ENCODE data around the gene MEGF11.
"Not testable (repeated sequence)": the region's sequence is repeated elsewhere in the genome, so short reads cannot be mapped to it uniquely, and the experiment has no call there.

The MEGF11 gene

DNA sequence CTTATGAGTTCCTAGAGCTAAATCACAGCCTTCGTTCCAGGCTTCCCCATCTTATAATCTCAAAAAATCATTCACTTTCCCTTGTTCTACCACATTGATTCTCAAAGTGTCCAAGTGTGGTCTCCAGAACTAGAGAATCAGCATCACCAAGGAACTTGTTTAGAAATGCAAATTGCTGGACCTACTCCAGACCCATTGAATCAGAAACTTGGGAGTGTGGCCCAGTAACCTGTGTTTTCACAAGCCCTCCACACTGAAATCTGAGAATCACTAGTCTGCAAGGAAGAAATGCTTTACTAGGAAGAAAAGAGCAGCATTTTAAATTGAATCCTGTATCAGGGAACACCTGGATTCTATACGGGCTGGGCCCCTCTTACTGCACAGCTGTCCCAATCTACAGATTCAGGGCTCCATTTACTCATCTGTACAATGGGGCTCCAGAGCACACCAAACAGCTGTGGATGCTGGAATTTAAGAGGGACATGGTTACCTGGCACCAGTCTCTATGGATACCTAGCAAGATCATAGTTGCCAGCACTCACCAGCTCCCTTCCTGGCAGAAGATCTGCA is 3.9 kb downstream of the MEGF11 start:
- Histone ChIP-seq H3K4me1 (ENCODE audit: insufficient read depth, poor library complexity, severe bottlenecking) (no peaks in the 10 kb centered on the region), H3K4me3 (ENCODE audit: severe bottlenecking) (no peak overlapping the region), H3K36me3 (ENCODE audit: low read depth) (no peaks in the 10 kb centered on the region), H3K9me3 (ENCODE audit: severe bottlenecking) (no peaks in the 10 kb centered on the region), H3K27me3 (ENCODE audit: insufficient read depth, poor library complexity, severe bottlenecking) (peaks cover 30% of the 10 kb centered on the region), H3K27ac (ENCODE audit: poor library complexity, severe bottlenecking) (no peak overlapping the region)
- TF ChIP-seq, protein P1, sequence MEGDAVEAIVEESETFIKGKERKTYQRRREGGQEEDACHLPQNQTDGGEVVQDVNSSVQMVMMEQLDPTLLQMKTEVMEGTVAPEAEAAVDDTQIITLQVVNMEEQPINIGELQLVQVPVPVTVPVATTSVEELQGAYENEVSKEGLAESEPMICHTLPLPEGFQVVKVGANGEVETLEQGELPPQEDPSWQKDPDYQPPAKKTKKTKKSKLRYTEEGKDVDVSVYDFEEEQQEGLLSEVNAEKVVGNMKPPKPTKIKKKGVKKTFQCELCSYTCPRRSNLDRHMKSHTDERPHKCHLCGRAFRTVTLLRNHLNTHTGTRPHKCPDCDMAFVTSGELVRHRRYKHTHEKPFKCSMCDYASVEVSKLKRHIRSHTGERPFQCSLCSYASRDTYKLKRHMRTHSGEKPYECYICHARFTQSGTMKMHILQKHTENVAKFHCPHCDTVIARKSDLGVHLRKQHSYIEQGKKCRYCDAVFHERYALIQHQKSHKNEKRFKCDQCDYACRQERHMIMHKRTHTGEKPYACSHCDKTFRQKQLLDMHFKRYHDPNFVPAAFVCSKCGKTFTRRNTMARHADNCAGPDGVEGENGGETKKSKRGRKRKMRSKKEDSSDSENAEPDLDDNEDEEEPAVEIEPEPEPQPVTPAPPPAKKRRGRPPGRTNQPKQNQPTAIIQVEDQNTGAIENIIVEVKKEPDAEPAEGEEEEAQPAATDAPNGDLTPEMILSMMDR (IDR thresholded peaks at IDR 0.05; ENCODE audit: poor library complexity, severe bottlenecking): no peak
- no peak for ATAC-seq (ENCODE audit: low read depth)
- no peak for DNase-seq (ENCODE audit: low spot score)

DNA sequence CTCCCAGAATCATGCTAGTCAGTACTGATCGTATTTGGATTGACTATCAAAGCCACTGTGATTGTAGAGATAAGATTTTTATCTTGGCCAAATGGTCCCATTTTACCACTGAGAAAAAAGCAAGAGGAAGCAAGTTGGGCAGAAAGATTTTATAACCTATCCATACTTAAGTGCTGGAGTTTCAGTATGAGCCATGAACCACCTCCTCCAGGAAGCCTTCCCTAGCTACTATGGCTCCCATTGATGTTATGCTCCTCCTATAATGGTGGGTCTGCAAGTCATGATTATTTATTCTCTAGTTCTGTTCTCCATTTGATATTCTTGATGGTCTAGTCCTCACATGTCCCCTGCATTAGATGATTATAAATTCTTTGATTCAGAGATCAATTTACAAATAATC is 6.6 kb downstream of the MEGF11 start:
- no peak overlapping the region for H3K27ac ChIP-seq (ENCODE audit: poor library complexity, severe bottlenecking)
- H3K9me3 ChIP-seq (ENCODE audit: severe bottlenecking): no peaks in the 10 kb centered on the region
- DNase-seq (ENCODE audit: low spot score): no peak
- H3K4me1 ChIP-seq (ENCODE audit: insufficient read depth, poor library complexity, severe bottlenecking): no peaks in the 10 kb centered on the region
- no peak overlapping the region for H3K4me3 ChIP-seq (ENCODE audit: severe bottlenecking)
- peaks cover 8% of the 10 kb centered on the region for H3K27me3 ChIP-seq (ENCODE audit: insufficient read depth, poor library complexity, severe bottlenecking)
- TF ChIP-seq, protein P1 (IDR thresholded peaks at IDR 0.05; ENCODE audit: poor library complexity, severe bottlenecking): no peak
- no peaks in the 10 kb centered on the region for H3K36me3 ChIP-seq (ENCODE audit: low read depth)
- ATAC-seq (ENCODE audit: low read depth): no peak

DNA sequence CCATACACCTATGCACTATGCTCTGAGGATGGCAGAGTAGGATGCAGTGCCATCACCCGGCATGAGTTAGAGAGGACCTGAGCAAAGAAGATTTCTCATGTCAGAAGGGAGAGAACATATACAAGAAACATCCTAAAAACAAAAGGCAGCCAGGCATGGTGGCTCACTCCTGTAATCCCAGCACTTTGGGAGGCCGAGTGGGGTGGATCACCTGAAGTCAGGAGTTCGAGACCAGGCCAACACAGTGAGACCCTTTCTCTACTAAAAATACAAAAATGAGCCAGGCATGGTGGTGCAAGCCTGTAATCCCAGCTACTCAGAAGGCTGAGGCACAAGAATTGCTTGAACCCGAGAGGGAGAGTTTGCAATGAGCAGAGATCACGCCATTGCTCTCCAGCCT is 7.7 kb downstream of the MEGF11 start:
- DNase-seq (ENCODE audit: low spot score); H3K36me3 ChIP-seq (ENCODE audit: low read depth); H3K4me1 ChIP-seq (ENCODE audit: insufficient read depth, poor library complexity, severe bottlenecking); H3K27me3 ChIP-seq (ENCODE audit: insufficient read depth, poor library complexity, severe bottlenecking); H3K4me3 ChIP-seq (ENCODE audit: severe bottlenecking); H3K9me3 ChIP-seq (ENCODE audit: severe bottlenecking); ATAC-seq (ENCODE audit: low read depth); H3K27ac ChIP-seq (ENCODE audit: poor library complexity, severe bottlenecking): not testable (repeated sequence)

DNA sequence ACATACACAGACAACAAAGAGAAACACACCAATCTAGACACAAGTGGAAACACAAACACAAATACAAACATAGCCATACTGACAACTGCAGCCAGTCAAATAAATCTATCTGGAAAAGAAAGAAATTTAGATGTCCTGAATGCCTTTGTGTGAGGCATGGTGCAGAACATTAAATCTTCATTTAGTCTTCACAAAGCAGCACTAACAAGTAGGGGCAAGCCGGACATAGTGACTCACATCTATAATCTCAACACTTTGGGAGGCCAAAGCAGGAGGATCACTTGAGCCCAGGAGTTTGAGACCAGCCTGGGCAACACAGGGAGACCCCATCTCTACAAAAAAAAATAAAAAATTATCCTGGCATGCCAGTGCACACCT is 11.7 kb downstream of the MEGF11 start:
- no peak overlapping the region for H3K27ac ChIP-seq (ENCODE audit: poor library complexity, severe bottlenecking)
- no peak for ATAC-seq (ENCODE audit: low read depth)
- TF ChIP-seq, protein P1 (IDR thresholded peaks at IDR 0.05; ENCODE audit: poor library complexity, severe bottlenecking): no peak
- peaks cover 3% of the 10 kb centered on the region for H3K27me3 ChIP-seq (ENCODE audit: insufficient read depth, poor library complexity, severe bottlenecking)
- DNase-seq (ENCODE audit: low spot score): no peak
- no peaks in the 10 kb centered on the region for H3K4me1 ChIP-seq (ENCODE audit: insufficient read depth, poor library complexity, severe bottlenecking)
- no peaks in the 10 kb centered on the region for H3K36me3 ChIP-seq (ENCODE audit: low read depth)
- H3K9me3 ChIP-seq (ENCODE audit: severe bottlenecking): no peaks in the 10 kb centered on the region
- no peak overlapping the region for H3K4me3 ChIP-seq (ENCODE audit: severe bottlenecking)

DNA sequence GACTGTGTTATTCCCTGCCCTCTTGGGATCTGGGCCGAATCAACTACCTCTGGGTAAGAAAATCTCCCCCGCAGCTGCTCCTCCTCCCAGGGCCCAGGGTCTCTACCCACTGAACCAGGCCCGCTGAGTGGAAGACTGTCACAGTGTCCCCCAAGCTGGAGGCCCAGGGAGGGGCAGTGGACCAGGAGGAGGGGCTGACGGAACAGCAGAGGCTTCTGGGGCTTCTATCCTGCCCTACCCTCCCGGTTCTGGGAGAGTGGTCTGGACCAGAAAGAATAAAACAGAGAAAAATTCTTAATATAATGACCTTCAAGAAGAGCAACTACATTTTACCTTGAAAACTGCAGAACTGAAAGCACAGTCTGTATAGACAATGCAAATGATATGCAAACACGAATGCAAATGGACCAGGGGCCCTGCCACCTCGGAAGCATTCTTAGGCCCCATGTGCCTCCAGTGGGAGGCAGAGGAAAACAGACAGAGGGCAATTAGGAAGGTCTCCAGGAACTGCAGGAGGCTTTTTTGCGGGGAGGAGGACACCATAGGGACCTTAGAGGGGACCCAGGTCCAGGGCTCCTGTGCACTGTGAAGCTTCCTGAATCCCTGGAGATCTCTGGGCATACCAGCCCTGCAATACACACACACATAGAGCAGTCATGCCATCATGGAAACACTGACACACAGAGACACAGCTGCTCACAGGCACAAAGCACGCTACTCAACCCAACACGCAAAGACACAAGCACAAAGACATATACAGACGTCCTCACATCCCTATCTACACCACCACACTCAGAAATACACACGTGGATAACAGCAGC is 12.3 kb downstream of the MEGF11 start:
- Histone ChIP-seq H3K4me3 (ENCODE audit: severe bottlenecking) (no peak overlapping the region), H3K36me3 (ENCODE audit: low read depth) (no peaks in the 10 kb centered on the region), H3K27ac (ENCODE audit: poor library complexity, severe bottlenecking) (no peak overlapping the region), H3K9me3 (ENCODE audit: severe bottlenecking) (no peaks in the 10 kb centered on the region), H3K27me3 (ENCODE audit: insufficient read depth, poor library complexity, severe bottlenecking) (peaks cover 3% of the 10 kb centered on the region), H3K4me1 (ENCODE audit: insufficient read depth, poor library complexity, severe bottlenecking) (no peaks in the 10 kb centered on the region)
- DNase-seq (ENCODE audit: low spot score): no peak
- TF ChIP-seq, protein P1 (IDR thresholded peaks at IDR 0.05; ENCODE audit: poor library complexity, severe bottlenecking): no peak
- ATAC-seq (ENCODE audit: low read depth): no peak

All from RWPE2 (cell line).